K562 (cell line): ENCODE results near the gene COQ5. TPM values are rescaled to one million over a fixed set of nuclear protein-coding genes. Genes with fewer than 3 reads are reported as not detected.
A peak's percentile ranks its signal among the peaks of the same experiment; 100 is the strongest.

Experiments used
- ATAC-seq: fragments of 200-7000 bp; cut with Tn5 transposase; 3 replicates; pipeline ENCODE4 v1.9.1; 2020; ENCODE audit warnings: moderate library complexity
- BruUV-seq: library from RNA; stranded (reverse); fragments of 400-500 nt; replicated peaks from 2 replicates; lab custom pipeline; 2021; lab: Mats Ljungman, UMichigan
- CTCF ChIA-PET: fragments of 300-600 bp; formaldehyde crosslinking; extraction: SDS; loops from one replicate; lab custom pipeline; 2021; ENCODE audit warnings: low intra/inter-chr PET ratio; lab: Yijun Ruan, JAX
- POLR2A ChIA-PET: fragments of 300-600, 350-650 bp; sonication (Branson Sonifier 250); formaldehyde crosslinking; extraction: SDS; loops from one replicate; lab custom pipeline; 2021; ENCODE audit warnings: antibody characterized with exemption, inconsistent platforms; lab: Yijun Ruan, JAX
- DNase-seq, 4 experiments: peaks; one replicate each; pipeline versions ENCODE4 v3.0.0 to v3.0.0-alpha.2; 2011 to 2018; ENCODE audit warnings: low spot score in 3 of 4, mixed read lengths in 3 of 4; ENCODE audit errors: extremely low read depth in 1 of 4
- FAIRE-seq: peaks from 2 replicates; lab custom pipeline; 2011; peaks lifted over from hg19 to GRCh38; lab: Jason Lieb, UNC
- H2AFZ ChIP-seq: 2 replicates; pipeline ENCODE4 v1.6.0; 2011; ENCODE audit warnings: low read depth, low read length, control low read depth, inconsistent platforms
- H3K27ac ChIP-seq: fragments of 200-600 bp; 3 replicates; pipeline ENCODE4 v1.8.0; 2011; ENCODE audit warnings: low read depth, mild to moderate bottlenecking, control low read depth, inconsistent platforms, low read length, moderate library complexity, mixed read lengths; ENCODE audit errors: extremely low read depth
- H3K27me3 ChIP-seq, 2 experiments: fragments of 300-600 bp in 1 of 2; 2 replicates in 1 of 2; 3 replicates in 1 of 2; pipeline versions ENCODE4 v1.6.0 to v1.8.0; 2011; ENCODE audit warnings: inconsistent platforms in 2 of 2, low read length in 2 of 2, mild to moderate bottlenecking in 1 of 2, mixed read lengths in 1 of 2, moderate library complexity in 1 of 2; ENCODE audit not compliant: control insufficient read depth in 2 of 2, insufficient read depth in 2 of 2
- H3K36me3 ChIP-seq: fragments of 300-600 bp; 3 replicates; pipeline ENCODE4 v1.8.0; 2011; ENCODE audit warnings: mild to moderate bottlenecking, low read length, inconsistent platforms; ENCODE audit not compliant: control insufficient read depth, insufficient read depth
- H3K4me1 ChIP-seq, 2 experiments: fragments of 200-600 bp in 1 of 2; replicated peaks in 1 of 2; 2 replicates in 1 of 2; 3 replicates in 1 of 2; pipeline versions ENCODE4 v1.5.1 to v1.8.0; 2011; ENCODE audit warnings: inconsistent platforms in 2 of 2, low read length in 2 of 2, mild to moderate bottlenecking in 1 of 2, mixed read lengths in 1 of 2, moderate library complexity in 1 of 2; ENCODE audit not compliant: control insufficient read depth in 2 of 2, insufficient read depth in 2 of 2
- H3K4me2 ChIP-seq: 2 replicates; pipeline ENCODE4 v1.6.1; 2011; ENCODE audit warnings: low read length, control low read depth, inconsistent platforms, mixed read lengths; ENCODE audit not compliant: insufficient read depth
- H3K4me3 ChIP-seq: fragments of 200-600 bp; sonication (generic), shearing (Covaris generic); 2 replicates; pipeline ENCODE4 v1.5.1; 2016; ENCODE audit warnings: control low read depth, inconsistent platforms
- H3K79me2 ChIP-seq: fragments of 200-600 bp; 3 replicates; pipeline ENCODE4 v1.8.0; 2011; ENCODE audit warnings: low read length, inconsistent platforms; ENCODE audit not compliant: control insufficient read depth, insufficient read depth
- H3K9ac ChIP-seq, 2 experiments: 2 replicates each; pipeline versions ENCODE4 v1.6.0 to v1.6.1; 2011; ENCODE audit warnings: low read depth in 2 of 2, low read length in 2 of 2, control low read depth in 1 of 2, inconsistent platforms in 1 of 2, mild to moderate bottlenecking in 1 of 2, mixed read lengths in 1 of 2; ENCODE audit not compliant: insufficient read depth in 1 of 2
- H3K9me1 ChIP-seq: one replicate; pipeline ENCODE4 v1.6.0; 2011; ENCODE audit warnings: inconsistent platforms, mild to moderate bottlenecking, low read length, moderate library complexity; ENCODE audit not compliant: control insufficient read depth, insufficient read depth
- H3K9me3 ChIP-seq: replicated peaks from 2 replicates; pipeline ENCODE4 v1.5.1; 2011; ENCODE audit warnings: low read depth, low read length, inconsistent platforms; ENCODE audit not compliant: control insufficient read depth, insufficient read depth
- H4K20me1 ChIP-seq: replicated peaks from 2 replicates; pipeline ENCODE4 v1.6.1; 2011; ENCODE audit warnings: low read length, inconsistent platforms, mixed read lengths; ENCODE audit not compliant: control insufficient read depth, insufficient read depth
- ATF1 ChIP-seq, 2 experiments: fragments of 450-650 bp in 1 of 2; IDR thresholded peaks; 2 replicates each; pipeline ENCODE4 v1.6.1; 2016; ENCODE audit warnings: missing compliant biosample characterization in 1 of 2, missing genetic modification characterization in 1 of 2
- BMI1 ChIP-seq: fragments of 150-350 bp; IDR thresholded peaks from 2 replicates; pipeline ENCODE4 v1.6.1; 2014; ENCODE audit warnings: low read length
- GTF2A2 ChIP-seq: IDR thresholded peaks from 2 replicates; pipeline ENCODE4 v1.6.1; 2016; ENCODE audit warnings: mild to moderate bottlenecking, missing genetic modification characterization, missing compliant biosample characterization
- POLR2A ChIP-seq: fragments of 450-650 bp; conservative IDR thresholded peaks from 2 replicates; pipeline ENCODE4 v1.6.1; 2016
- POLR2B ChIP-seq: fragments of 450-650 bp; IDR thresholded peaks from 2 replicates; pipeline ENCODE4 v1.6.1; 2018; ENCODE audit warnings: low read depth; ENCODE audit not compliant: partially characterized antibody
- POLR2G ChIP-seq: fragments of 200-400 bp; formaldehyde crosslinking; IDR thresholded peaks from 2 replicates; pipeline ENCODE4 v1.6.1; 2017; ENCODE audit warnings: low read depth, mild to moderate bottlenecking, antibody characterized with exemption, low read length, moderate library complexity
- SMARCB1 ChIP-seq: IDR thresholded peaks from 2 replicates; pipeline ENCODE4 v1.6.1; 2011; ENCODE audit warnings: improper control_type of control experiment, low read depth; ENCODE audit not compliant: insufficient read length
- SUPT5H ChIP-seq: fragments of 450-650 bp; IDR thresholded peaks from 2 replicates; pipeline ENCODE4 v1.6.1; 2016
- YBX1 ChIP-seq: fragments of 450-650 bp; IDR thresholded peaks from 2 replicates; pipeline ENCODE4 v1.7.1; 2016; ENCODE audit warnings: mild to moderate bottlenecking
- ZKSCAN8 ChIP-seq: fragments of 200-800 bp; sonication (Bioruptor generic); IDR thresholded peaks from 2 replicates; pipeline ENCODE4 v1.6.1; 2016; ENCODE audit warnings: missing genetic modification characterization, missing compliant biosample characterization
- ZNF12 ChIP-seq: sonication (generic); formaldehyde crosslinking; IDR thresholded peaks from 2 replicates; pipeline ENCODE4 v1.4.0; 2020; ENCODE audit warnings: mild to moderate bottlenecking, missing genetic modification reagents
- WGBS: fragments of 100-300 bp; shearing (Covaris generic); methylation state at CpG from one replicate; pipeline ENCODE4 v1.1.6; 2016; ENCODE audit warnings: low coverage, mixed read lengths; ENCODE audit not compliant: insufficient coverage; ENCODE audit errors: missing lambda C conversion rate; 5-methylcytosine and 5-hydroxymethylcytosine counted together
- in situ Hi-C: fragments of 300-500 bp; cut with MboI; formaldehyde crosslinking; loops from 4 replicates; pipeline ENCODE4 v1.15.0; 2018; ENCODE audit warnings: inconsistent platforms, mixed read lengths
- intact Hi-C: fragments of 100-400 bp; cut with micrococcal nuclease; formaldehyde crosslinking; loops from 2 replicates; pipeline ENCODE4 v1.14.2; 2022
- polyA plus RNA-seq, 8 experiments: library from polyadenylated mRNA; depleted of rRNA in 4 of 8; stranded (reverse) in 5 of 8; unstranded in 3 of 8; fragments of >200 nt; fragmentation: Nextera tagmentation in 2 of 8; fragmentation: Illumina TruSeq in 1 of 8; extraction: Ambion mirVana in 2 of 8; extraction: Trizol in 1 of 8; gene quantifications; 2 replicates each; pipeline versions ENCODE4 v1.2.1 to v1.2.3, GENCODE V29; 2011 to 2014; ENCODE audit warnings: inconsistent platforms in 1 of 8, missing spikeins in 1 of 8
- total RNA-seq, 7 experiments: library from RNA; depleted of rRNA in 6 of 7; stranded (reverse); fragments of >200 nt in 6 of 7; fragmentation: Illumina TruSeq in 2 of 7; extraction: Trizol in 2 of 7; gene quantifications; 2 replicates each; pipeline versions ENCODE4 v1.2.1 to v1.2.3, GENCODE V29; 2011 to 2021; ENCODE audit warnings: low replicate concordance in 1 of 7
- TF ChIP-seq, protein P1 (sequence below): fragments of 200-800 bp; sonication (Bioruptor generic); IDR thresholded peaks from 2 replicates; pipeline ENCODE4 v1.6.1; 2017; ENCODE audit warnings: missing genetic modification characterization, missing compliant biosample characterization
- TF ChIP-seq, protein P2 (sequence below): fragments of 450-650 bp; formaldehyde crosslinking; IDR thresholded peaks from 2 replicates; pipeline ENCODE4 v1.4.0; 2020; ENCODE audit warnings: mild to moderate bottlenecking, moderate library complexity
- TF ChIP-seq, protein P3 (sequence below): fragments of 250-450 bp; sonication (Bioruptor Pico); IDR thresholded peaks from 2 replicates; pipeline ENCODE4 v1.5.0; 2021
- TF ChIP-seq, protein P4 (sequence below): conservative IDR thresholded peaks from 2 replicates; pipeline ENCODE4 v1.6.1; 2011; ENCODE audit warnings: low read depth, mild to moderate bottlenecking, low read length; ENCODE audit not compliant: control insufficient read depth

COQ5 gene
- total and polyA plus RNA-seq, 9 of the 15 experiments (the other 6 are each of a cell fraction or from before 2014, with no cell fraction given): 19.2 to 59.7 (median 30.4) TPM

DNA sequence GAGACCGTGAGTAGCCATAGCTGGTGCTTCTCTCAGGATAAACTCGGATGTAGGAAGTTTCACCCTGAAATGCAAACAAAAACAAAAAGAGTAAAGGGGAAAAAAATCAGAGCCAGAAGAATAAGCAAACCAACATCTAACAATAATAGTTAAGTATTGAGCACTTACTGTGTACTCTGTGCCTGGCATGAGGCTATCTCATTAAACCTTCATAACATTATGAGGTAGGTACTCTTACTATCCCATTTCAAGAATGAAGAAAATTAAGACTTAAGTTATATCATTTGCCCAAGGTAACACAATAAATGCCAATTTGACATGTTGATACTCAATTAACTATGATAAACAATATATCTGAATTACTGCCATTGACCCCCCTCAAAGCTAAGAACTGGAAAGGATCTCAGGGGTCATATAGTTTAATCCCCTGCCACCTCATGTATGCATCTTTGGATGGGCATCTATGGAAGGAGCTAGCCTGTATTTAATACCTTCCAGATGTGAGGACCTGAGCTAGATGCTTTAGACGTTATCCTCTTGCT lies 66.8 kb downstream of the COQ5 start:
- Histone ChIP-seq H3K36me3 (peaks cover 96% of the 10 kb centered on the region), H3K4me2 (no peak overlapping the region), H3K9me3 (no peaks in the 10 kb centered on the region), H3K27ac (no peak overlapping the region), H3K9ac (no peak overlapping the region), H4K20me1 (peaks cover 20% of the 10 kb centered on the region), H3K79me2 (peaks cover 36% of the 10 kb centered on the region), H3K27me3 (no peaks in the 10 kb centered on the region), H3K9me1 (no peaks in the 10 kb centered on the region), H3K4me1 (peaks cover 0 to 3% of the 10 kb centered on the region in 2 experiments; a peak in 2 of 5 replicates), H3K4me3 (no peak overlapping the region), H2AFZ (no peak overlapping the region)
- FAIRE-seq (no peak), ATAC-seq (no peak), DNase-seq (no peak)
- TSS peak; percentile 26 for BruUV-seq
- WGBS: 93% methylated on average over 3 of the region's 3 CpGs
- TF ChIP-seq ATF1 (CRISPR knock-in tag; IDR thresholded peaks at IDR 0.05) (no peak), ATF1 (tag; IDR thresholded peaks at IDR 0.05) (no peak), SUPT5H (peak; percentile 56; the same call in 1 of the 2 replicates), POLR2B (peak; percentile 48), GTF2A2 (no peak), POLR2G (0 out of 2 replicates have a peak, but pooled peaks have one; percentile 24), YBX1 (no peak), ZKSCAN8 (CRISPR knock-in tag) (0 out of 2 replicates have a peak, but pooled peaks have one; percentile 35), SMARCB1 (no peak), BMI1 (no peak), ZNF12 (CRISPR knock-in tag) (no peak), POLR2A (peak; percentile 48; the same call in 1 of the 2 replicates)
- TF ChIP-seq, protein P1, sequence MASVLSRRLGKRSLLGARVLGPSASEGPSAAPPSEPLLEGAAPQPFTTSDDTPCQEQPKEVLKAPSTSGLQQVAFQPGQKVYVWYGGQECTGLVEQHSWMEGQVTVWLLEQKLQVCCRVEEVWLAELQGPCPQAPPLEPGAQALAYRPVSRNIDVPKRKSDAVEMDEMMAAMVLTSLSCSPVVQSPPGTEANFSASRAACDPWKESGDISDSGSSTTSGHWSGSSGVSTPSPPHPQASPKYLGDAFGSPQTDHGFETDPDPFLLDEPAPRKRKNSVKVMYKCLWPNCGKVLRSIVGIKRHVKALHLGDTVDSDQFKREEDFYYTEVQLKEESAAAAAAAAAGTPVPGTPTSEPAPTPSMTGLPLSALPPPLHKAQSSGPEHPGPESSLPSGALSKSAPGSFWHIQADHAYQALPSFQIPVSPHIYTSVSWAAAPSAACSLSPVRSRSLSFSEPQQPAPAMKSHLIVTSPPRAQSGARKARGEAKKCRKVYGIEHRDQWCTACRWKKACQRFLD: no peak
- TF ChIP-seq, protein P2, sequence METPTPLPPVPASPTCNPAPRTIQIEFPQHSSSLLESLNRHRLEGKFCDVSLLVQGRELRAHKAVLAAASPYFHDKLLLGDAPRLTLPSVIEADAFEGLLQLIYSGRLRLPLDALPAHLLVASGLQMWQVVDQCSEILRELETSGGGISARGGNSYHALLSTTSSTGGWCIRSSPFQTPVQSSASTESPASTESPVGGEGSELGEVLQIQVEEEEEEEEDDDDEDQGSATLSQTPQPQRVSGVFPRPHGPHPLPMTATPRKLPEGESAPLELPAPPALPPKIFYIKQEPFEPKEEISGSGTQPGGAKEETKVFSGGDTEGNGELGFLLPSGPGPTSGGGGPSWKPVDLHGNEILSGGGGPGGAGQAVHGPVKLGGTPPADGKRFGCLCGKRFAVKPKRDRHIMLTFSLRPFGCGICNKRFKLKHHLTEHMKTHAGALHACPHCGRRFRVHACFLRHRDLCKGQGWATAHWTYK: no peak
- TF ChIP-seq, protein P3, sequence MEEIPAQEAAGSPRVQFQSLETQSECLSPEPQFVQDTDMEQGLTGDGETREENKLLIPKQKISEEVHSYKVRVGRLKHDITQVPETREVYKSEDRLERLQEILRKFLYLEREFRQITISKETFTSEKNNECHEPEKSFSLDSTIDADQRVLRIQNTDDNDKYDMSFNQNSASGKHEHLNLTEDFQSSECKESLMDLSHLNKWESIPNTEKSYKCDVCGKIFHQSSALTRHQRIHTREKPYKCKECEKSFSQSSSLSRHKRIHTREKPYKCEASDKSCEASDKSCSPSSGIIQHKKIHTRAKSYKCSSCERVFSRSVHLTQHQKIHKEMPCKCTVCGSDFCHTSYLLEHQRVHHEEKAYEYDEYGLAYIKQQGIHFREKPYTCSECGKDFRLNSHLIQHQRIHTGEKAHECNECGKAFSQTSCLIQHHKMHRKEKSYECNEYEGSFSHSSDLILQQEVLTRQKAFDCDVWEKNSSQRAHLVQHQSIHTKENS (CRISPR knock-in tag): no peak
- TF ChIP-seq, protein P4, sequence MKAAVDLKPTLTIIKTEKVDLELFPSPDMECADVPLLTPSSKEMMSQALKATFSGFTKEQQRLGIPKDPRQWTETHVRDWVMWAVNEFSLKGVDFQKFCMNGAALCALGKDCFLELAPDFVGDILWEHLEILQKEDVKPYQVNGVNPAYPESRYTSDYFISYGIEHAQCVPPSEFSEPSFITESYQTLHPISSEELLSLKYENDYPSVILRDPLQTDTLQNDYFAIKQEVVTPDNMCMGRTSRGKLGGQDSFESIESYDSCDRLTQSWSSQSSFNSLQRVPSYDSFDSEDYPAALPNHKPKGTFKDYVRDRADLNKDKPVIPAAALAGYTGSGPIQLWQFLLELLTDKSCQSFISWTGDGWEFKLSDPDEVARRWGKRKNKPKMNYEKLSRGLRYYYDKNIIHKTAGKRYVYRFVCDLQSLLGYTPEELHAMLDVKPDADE: no peak
- POLR2A ChIA-PET: interaction anchor here (0.6 to 3.5 kb wide), 6 partner anchors 9 to 111 kb away, joined by 3 to 18 read pairs (median 4); no protein-coding TSS in a partner anchor
- in situ Hi-C loops (no loop called here), intact Hi-C loops (no loop called here)
- CTCF ChIA-PET: no interaction called here
